ENCODE data around the gene VPS9D1.

DNA sequence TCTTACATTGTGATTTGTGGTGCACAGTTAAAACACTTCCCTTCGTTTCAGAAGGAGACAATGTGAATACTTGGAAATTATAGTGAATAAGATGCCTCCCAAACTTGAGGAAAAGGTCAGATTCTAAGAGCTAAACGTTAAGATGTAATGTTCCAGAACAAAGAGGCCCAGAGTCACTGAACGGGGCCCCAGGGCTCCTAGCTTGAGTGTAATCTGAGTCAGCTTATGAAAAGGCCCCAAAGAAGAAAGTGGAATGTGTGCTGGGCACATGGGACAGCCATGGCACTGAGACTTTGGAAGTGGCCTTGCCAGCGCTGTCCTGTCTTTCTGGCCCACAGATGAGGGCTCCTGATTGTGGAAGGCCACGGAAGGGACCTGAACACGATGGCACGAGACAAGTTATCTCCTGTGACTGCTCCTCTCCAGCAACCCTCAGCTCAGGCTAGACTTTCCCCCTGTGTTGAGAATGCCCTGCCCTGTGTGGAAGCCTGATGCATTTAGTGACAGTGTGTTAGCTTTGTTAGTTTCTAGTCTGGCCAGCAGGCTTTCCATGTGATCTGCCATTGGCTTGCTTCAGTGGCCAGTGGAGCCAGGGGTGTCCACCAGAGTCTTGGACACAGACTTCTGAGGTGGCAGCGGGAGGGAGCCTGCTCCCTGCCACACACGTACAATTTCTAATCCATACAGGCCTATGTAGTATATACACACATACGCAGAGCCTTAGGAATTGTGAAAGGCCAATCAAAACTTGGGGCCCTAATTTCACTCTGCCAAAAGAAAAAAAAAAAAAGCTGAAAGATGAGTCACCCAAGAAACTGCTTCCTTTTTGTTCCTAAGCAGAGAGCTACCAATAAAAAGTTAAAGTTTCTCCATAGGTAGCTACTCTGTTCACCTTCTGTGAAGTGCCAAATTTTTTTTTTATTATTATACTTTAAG is 49.9 kb downstream of the VPS9D1 start:
- TF ChIP-seq, protein P1, sequence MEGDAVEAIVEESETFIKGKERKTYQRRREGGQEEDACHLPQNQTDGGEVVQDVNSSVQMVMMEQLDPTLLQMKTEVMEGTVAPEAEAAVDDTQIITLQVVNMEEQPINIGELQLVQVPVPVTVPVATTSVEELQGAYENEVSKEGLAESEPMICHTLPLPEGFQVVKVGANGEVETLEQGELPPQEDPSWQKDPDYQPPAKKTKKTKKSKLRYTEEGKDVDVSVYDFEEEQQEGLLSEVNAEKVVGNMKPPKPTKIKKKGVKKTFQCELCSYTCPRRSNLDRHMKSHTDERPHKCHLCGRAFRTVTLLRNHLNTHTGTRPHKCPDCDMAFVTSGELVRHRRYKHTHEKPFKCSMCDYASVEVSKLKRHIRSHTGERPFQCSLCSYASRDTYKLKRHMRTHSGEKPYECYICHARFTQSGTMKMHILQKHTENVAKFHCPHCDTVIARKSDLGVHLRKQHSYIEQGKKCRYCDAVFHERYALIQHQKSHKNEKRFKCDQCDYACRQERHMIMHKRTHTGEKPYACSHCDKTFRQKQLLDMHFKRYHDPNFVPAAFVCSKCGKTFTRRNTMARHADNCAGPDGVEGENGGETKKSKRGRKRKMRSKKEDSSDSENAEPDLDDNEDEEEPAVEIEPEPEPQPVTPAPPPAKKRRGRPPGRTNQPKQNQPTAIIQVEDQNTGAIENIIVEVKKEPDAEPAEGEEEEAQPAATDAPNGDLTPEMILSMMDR (IDR thresholded peaks at IDR 0.05; ENCODE audit: low read depth, low read length, missing input control): no peak
- no peak for TF ChIP-seq RAD21 (IDR thresholded peaks at IDR 0.05)
- TF ChIP-seq JUND (IDR thresholded peaks at IDR 0.05): no peak
- TF ChIP-seq FOXA2 (IDR thresholded peaks at IDR 0.05): no peak
- no peak for TF ChIP-seq FOXA1 (IDR thresholded peaks at IDR 0.05)
- no peak for TF ChIP-seq SP1 (IDR thresholded peaks at IDR 0.05)
- TF ChIP-seq, protein P2, sequence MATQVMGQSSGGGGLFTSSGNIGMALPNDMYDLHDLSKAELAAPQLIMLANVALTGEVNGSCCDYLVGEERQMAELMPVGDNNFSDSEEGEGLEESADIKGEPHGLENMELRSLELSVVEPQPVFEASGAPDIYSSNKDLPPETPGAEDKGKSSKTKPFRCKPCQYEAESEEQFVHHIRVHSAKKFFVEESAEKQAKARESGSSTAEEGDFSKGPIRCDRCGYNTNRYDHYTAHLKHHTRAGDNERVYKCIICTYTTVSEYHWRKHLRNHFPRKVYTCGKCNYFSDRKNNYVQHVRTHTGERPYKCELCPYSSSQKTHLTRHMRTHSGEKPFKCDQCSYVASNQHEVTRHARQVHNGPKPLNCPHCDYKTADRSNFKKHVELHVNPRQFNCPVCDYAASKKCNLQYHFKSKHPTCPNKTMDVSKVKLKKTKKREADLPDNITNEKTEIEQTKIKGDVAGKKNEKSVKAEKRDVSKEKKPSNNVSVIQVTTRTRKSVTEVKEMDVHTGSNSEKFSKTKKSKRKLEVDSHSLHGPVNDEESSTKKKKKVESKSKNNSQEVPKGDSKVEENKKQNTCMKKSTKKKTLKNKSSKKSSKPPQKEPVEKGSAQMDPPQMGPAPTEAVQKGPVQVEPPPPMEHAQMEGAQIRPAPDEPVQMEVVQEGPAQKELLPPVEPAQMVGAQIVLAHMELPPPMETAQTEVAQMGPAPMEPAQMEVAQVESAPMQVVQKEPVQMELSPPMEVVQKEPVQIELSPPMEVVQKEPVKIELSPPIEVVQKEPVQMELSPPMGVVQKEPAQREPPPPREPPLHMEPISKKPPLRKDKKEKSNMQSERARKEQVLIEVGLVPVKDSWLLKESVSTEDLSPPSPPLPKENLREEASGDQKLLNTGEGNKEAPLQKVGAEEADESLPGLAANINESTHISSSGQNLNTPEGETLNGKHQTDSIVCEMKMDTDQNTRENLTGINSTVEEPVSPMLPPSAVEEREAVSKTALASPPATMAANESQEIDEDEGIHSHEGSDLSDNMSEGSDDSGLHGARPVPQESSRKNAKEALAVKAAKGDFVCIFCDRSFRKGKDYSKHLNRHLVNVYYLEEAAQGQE (IDR thresholded peaks at IDR 0.05): no peak
- no peak for TF ChIP-seq MAX (IDR thresholded peaks at IDR 0.05)
- TF ChIP-seq EGR1 (IDR thresholded peaks at IDR 0.05; ENCODE audit: low read depth in 2 of 2): no peak
- no peak for TF ChIP-seq ZBTB33 (IDR thresholded peaks at IDR 0.05)
- TF ChIP-seq NR2F2 (IDR thresholded peaks at IDR 0.05): no peak
- no peak for TF ChIP-seq GABPA (IDR thresholded peaks at IDR 0.05 in 1 of 2, conservative IDR thresholded peaks at IDR 0.05 in 1 of 2)
- TF ChIP-seq HNF4A (conservative IDR thresholded peaks at IDR 0.05): no peak
- TF ChIP-seq TAF1 (conservative IDR thresholded peaks at IDR 0.05): no peak

All from liver (tissue), 3 donors.